ENCODE measurements around the gene SNAP47.
A peak's percentile ranks its signal among the peaks of the same experiment; 100 is the strongest.

The SNAP47 gene

DNA sequence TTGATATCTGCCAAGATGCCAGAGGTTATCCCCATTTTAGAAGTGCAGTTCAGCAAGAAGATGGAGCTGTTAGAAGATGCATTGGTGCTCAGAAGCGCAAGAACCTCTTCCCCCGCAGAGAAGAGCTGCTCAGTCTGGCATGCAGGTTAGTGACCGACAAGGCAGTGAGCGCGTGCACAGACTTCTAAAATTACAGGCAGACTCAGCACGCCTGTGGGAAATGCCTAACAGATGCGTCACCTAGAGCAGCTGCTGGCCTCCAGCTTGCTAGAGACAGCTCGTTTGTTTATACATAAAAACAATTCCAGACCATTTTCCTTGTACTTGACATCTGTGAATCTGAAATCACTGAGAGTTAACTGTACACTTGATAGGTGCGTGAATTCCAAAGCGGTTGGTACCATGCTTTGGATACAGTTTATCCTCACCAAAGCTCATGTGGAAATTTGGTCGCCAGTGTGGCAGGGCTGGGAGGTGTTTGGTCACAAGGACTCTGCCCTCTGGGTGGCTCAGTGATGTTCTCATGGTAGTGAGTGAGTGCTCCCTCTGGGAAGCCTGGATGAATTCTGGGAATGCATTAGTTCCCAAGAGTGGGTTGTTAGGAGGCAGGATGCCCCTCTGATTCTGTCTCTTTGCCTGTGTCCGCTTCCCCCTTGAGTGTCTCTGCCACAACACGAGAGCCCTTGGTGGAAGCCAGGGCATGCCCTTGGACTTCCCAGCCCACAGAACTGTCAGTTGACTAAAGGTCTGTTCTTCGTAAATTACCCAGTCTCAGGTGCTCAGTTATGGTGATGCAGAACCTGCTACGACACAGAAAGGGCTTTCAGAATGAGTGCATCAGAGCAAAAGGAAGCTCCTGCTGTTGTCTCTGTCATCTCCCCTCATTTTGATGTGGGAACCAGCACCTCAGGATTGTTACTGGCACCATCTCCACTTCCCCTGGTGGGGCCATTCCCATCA, 24.4 kb downstream of the SNAP47 start:
- Histone ChIP-seq H4K91ac (ENCODE audit: low read depth, low read length) (no peak overlapping the region), H2AK5ac (ENCODE audit: low read length) (no peak overlapping the region)
- WGBS (ENCODE audit: extremely low coverage, insufficient coverage, insufficient read length), result no CpG with 5 or more reads among the region's 15 CpGs

DNA sequence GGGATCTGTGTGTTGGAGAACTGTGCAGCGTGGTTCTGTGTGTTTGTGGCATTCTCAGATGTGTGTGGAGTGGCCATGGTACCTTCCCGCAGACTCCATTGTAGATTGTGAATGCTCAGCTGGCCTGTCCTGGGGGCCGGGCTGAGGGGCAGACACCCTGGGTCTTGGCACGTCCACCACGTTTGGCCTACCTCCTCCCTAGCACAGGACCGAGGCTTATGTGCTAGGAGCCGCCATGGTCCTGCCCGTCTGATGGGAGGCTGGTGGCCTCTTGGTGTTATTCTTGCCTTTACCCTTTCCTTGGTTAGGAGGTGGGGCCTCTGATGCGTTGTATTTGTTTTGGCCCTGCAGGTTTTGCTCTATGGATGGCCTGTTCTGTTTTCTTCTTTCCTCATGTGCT, 25.1 kb downstream of the SNAP47 start:
- H3K18ac ChIP-seq (ENCODE audit: low read length), result no peak overlapping the region
- H2BK5ac ChIP-seq (ENCODE audit: low read depth, low read length, poor library complexity), result no peak overlapping the region
- H3K4me3 ChIP-seq (ENCODE audit: low read depth, low read length), result no peak overlapping the region
- peaks cover 20 to 30% of the 10 kb centered on the region in 2 experiments for H3K36me3 ChIP-seq (ENCODE audit: control insufficient read depth in 1 of 2, insufficient read depth in 2 of 2, low read length in 2 of 2)
- H3K23ac ChIP-seq (ENCODE audit: low read length), result no peak overlapping the region
- peaks cover 32 to 46% of the 10 kb centered on the region in 2 experiments for H3K4me1 ChIP-seq (ENCODE audit: control insufficient read depth in 1 of 2, insufficient read depth in 2 of 2, low read length in 2 of 2)
- no peaks in the 10 kb centered on the region for H3K27me3 ChIP-seq (ENCODE audit: insufficient read depth, low read length)
- peak overlapping the region; percentile 10 for H3K4ac ChIP-seq (ENCODE audit: low read depth, low read length)
- DNase-seq, result no peak
- no peak overlapping the region for H2BK12ac ChIP-seq (ENCODE audit: low read length)
- H2BK120ac ChIP-seq (ENCODE audit: insufficient read depth, low read length, poor library complexity), result no peak overlapping the region
- H3K9ac ChIP-seq (ENCODE audit: low read length), result no peak overlapping the region
- no peak overlapping the region for H2AK5ac ChIP-seq (ENCODE audit: low read length)
- no peak overlapping the region for H3K27ac ChIP-seq (ENCODE audit: low read depth, low read length)
- peaks cover 2% of the 10 kb centered on the region for H3K9me3 ChIP-seq (ENCODE audit: insufficient read depth, low read depth, low read length)
- no peak overlapping the region for H4K8ac ChIP-seq (ENCODE audit: low read depth, low read length)
- no CpG with 5 or more reads among the region's 9 CpGs for WGBS (ENCODE audit: extremely low coverage, insufficient coverage, insufficient read length)
- peak overlapping the region; percentile 16 for H4K91ac ChIP-seq (ENCODE audit: low read depth, low read length)
- peaks cover 2% of the 10 kb centered on the region for H3K79me2 ChIP-seq (ENCODE audit: control insufficient read depth, insufficient read depth, low read length, poor library complexity)
- H3K79me1 ChIP-seq (ENCODE audit: low read length), result peaks cover 14% of the 10 kb centered on the region
- no peak overlapping the region for H2AFZ ChIP-seq (ENCODE audit: insufficient read depth, low read length, poor library complexity)
- no peak overlapping the region for H3K4me2 ChIP-seq (ENCODE audit: low read length)
- H4K12ac ChIP-seq (ENCODE audit: low read depth, low read length), result no peak overlapping the region
- no peak overlapping the region for H3K14ac ChIP-seq (ENCODE audit: low read length)

More for the DNA sequence above, 24.4 kb downstream of the SNAP47 start:
- Histone ChIP-seq H3K4me1 (ENCODE audit: control insufficient read depth in 1 of 2, insufficient read depth in 2 of 2, low read length in 2 of 2) (peaks cover 32 to 38% of the 10 kb centered on the region in 2 experiments), H3K18ac (ENCODE audit: low read length) (no peak overlapping the region), H3K4me2 (ENCODE audit: low read length) (peak overlapping the region; percentile 33), H3K23ac (ENCODE audit: low read length) (no peak overlapping the region), H3K27me3 (ENCODE audit: insufficient read depth, low read length) (no peaks in the 10 kb centered on the region), H2BK12ac (ENCODE audit: low read length) (peak overlapping the region; percentile 48), H2AFZ (ENCODE audit: insufficient read depth, low read length, poor library complexity) (no peak overlapping the region), H3K79me2 (ENCODE audit: control insufficient read depth, insufficient read depth, low read length, poor library complexity) (peaks cover 2% of the 10 kb centered on the region), H4K8ac (ENCODE audit: low read depth, low read length) (peak overlapping the region; percentile 1), H3K9me3 (ENCODE audit: insufficient read depth, low read depth, low read length) (peaks cover 2% of the 10 kb centered on the region), H3K14ac (ENCODE audit: low read length) (no peak overlapping the region), H3K9ac (ENCODE audit: low read length) (no peak overlapping the region), H3K36me3 (ENCODE audit: control insufficient read depth in 1 of 2, insufficient read depth in 2 of 2, low read length in 2 of 2) (peaks cover 20 to 24% of the 10 kb centered on the region in 2 experiments), H2BK5ac (ENCODE audit: low read depth, low read length, poor library complexity) (peak overlapping the region; percentile 21), H3K4me3 (ENCODE audit: low read depth, low read length) (no peak overlapping the region), H2BK120ac (ENCODE audit: insufficient read depth, low read length, poor library complexity) (peak overlapping the region; percentile 17), H3K4ac (ENCODE audit: low read depth, low read length) (no peak overlapping the region), H4K12ac (ENCODE audit: low read depth, low read length) (no peak overlapping the region), H3K27ac (ENCODE audit: low read depth, low read length) (peak overlapping the region; percentile 70), H3K79me1 (ENCODE audit: low read length) (peaks cover 14% of the 10 kb centered on the region)
- peak; percentile 96 to 97 for DNase-seq

DNA sequence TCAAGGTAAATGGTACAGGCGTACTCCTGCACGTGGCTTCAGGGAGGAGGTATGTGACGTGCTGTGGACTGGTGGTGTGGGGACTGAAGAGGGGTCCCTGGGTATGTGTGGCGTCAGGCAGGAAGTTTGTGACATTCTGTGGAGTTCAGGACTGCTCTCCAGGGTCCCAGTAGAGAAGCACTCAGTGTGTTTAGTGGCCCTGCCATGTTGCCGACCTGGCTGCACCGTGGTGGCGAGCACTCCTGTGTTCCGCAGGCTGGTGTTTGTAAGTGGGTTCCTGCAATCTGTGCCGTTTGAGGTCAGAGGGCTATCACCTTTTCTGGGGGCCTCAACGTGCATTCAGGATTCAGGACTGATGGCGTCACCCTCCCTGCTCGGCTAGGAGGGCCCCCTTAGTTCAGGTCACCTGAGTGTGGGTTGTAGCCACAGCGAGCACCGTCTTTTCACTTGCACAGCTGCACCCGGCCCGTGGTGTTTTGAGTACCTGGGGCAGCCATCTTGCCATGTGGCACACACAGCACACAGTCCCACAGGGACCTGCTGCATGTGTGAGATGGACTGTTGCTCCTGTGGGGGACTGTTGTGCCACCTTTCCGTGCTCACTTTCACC, 26.5 kb downstream of the SNAP47 start:
- H2AFZ ChIP-seq (ENCODE audit: insufficient read depth, low read length, poor library complexity), result no peak overlapping the region
- no peak overlapping the region for H3K14ac ChIP-seq (ENCODE audit: low read length)
- H3K4me1 ChIP-seq (ENCODE audit: control insufficient read depth in 1 of 2, insufficient read depth in 2 of 2, low read length in 2 of 2), result peaks cover 39 to 58% of the 10 kb centered on the region in 2 experiments
- no peak overlapping the region for H3K9ac ChIP-seq (ENCODE audit: low read length)
- H3K4me2 ChIP-seq (ENCODE audit: low read length), result no peak overlapping the region
- H4K12ac ChIP-seq (ENCODE audit: low read depth, low read length), result no peak overlapping the region
- H3K36me3 ChIP-seq (ENCODE audit: control insufficient read depth in 1 of 2, insufficient read depth in 2 of 2, low read length in 2 of 2), result peaks cover 23 to 33% of the 10 kb centered on the region in 2 experiments
- DNase-seq, result no peak
- H3K4me3 ChIP-seq (ENCODE audit: low read depth, low read length), result no peak overlapping the region
- peak overlapping the region; percentile 7 for H4K91ac ChIP-seq (ENCODE audit: low read depth, low read length)
- no peak overlapping the region for H3K27ac ChIP-seq (ENCODE audit: low read depth, low read length)
- no CpG with 5 or more reads among the region's 17 CpGs for WGBS (ENCODE audit: extremely low coverage, insufficient coverage, insufficient read length)
- H3K79me2 ChIP-seq (ENCODE audit: control insufficient read depth, insufficient read depth, low read length, poor library complexity), result peaks cover 2% of the 10 kb centered on the region
- H4K8ac ChIP-seq (ENCODE audit: low read depth, low read length), result no peak overlapping the region
- H3K9me3 ChIP-seq (ENCODE audit: insufficient read depth, low read depth, low read length), result no peaks in the 10 kb centered on the region
- H3K79me1 ChIP-seq (ENCODE audit: low read length), result peaks cover 14% of the 10 kb centered on the region
- peak overlapping the region; percentile 2 for H2BK12ac ChIP-seq (ENCODE audit: low read length)
- peak overlapping the region; percentile 10 for H2AK5ac ChIP-seq (ENCODE audit: low read length)
- H2BK5ac ChIP-seq (ENCODE audit: low read depth, low read length, poor library complexity), result no peak overlapping the region
- no peak overlapping the region for H3K18ac ChIP-seq (ENCODE audit: low read length)
- no peak overlapping the region for H3K23ac ChIP-seq (ENCODE audit: low read length)
- H3K4ac ChIP-seq (ENCODE audit: low read depth, low read length), result no peak overlapping the region
- H3K27me3 ChIP-seq (ENCODE audit: insufficient read depth, low read length), result no peaks in the 10 kb centered on the region
- H2BK120ac ChIP-seq (ENCODE audit: insufficient read depth, low read length, poor library complexity), result no peak overlapping the region

DNA sequence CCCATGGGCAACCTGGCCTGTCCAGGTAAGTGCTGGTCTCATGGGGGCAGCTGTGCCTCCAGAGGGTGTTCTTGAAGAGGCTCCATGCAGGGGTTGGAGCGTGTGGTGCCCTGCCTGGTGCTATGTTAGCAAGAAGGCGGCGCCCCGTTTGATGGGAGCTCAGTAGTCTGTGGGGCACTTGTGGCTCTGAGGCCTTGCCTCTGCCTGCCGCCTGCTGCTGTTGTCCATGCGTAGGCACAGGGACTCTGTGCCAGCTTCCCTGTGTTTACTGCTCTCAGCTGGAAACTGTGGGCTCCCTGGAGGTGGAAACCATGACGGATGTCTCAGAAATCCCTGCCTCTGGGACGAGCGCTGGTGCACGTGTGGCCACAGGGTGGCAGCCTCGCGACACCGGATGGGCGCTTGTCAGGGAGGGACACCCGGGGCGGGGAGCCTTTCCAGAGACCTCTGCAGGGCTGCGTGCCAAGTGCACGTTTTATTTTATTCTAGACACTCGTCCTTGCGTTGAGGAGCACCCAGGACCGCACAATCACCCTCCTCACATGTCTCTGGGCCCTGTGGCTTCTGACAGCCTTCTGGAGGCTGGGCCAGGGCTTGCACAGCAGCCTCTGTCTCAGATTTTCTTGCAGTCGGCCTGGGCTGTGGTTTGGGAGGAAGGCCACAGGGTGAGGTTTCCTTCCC, 27.1 kb downstream of the SNAP47 start:
- peaks cover 39 to 58% of the 10 kb centered on the region in 2 experiments for H3K4me1 ChIP-seq (ENCODE audit: control insufficient read depth in 1 of 2, insufficient read depth in 2 of 2, low read length in 2 of 2)
- no peak overlapping the region for H3K4me2 ChIP-seq (ENCODE audit: low read length)
- no peak overlapping the region for H3K27ac ChIP-seq (ENCODE audit: low read depth, low read length)
- no peak overlapping the region for H4K8ac ChIP-seq (ENCODE audit: low read depth, low read length)
- peaks cover 2% of the 10 kb centered on the region for H3K79me2 ChIP-seq (ENCODE audit: control insufficient read depth, insufficient read depth, low read length, poor library complexity)
- peaks cover 28 to 40% of the 10 kb centered on the region in 2 experiments for H3K36me3 ChIP-seq (ENCODE audit: control insufficient read depth in 1 of 2, insufficient read depth in 2 of 2, low read length in 2 of 2)
- H3K9ac ChIP-seq (ENCODE audit: low read length), result no peak overlapping the region
- peak overlapping the region; percentile 10 for H2AK5ac ChIP-seq (ENCODE audit: low read length)
- peak; percentile 80 to 88 for DNase-seq
- no peak overlapping the region for H3K23ac ChIP-seq (ENCODE audit: low read length)
- H4K12ac ChIP-seq (ENCODE audit: low read depth, low read length), result no peak overlapping the region
- H3K27me3 ChIP-seq (ENCODE audit: insufficient read depth, low read length), result no peaks in the 10 kb centered on the region
- no peak overlapping the region for H4K91ac ChIP-seq (ENCODE audit: low read depth, low read length)
- H2BK120ac ChIP-seq (ENCODE audit: insufficient read depth, low read length, poor library complexity), result no peak overlapping the region
- no peak overlapping the region for H3K14ac ChIP-seq (ENCODE audit: low read length)
- H3K4me3 ChIP-seq (ENCODE audit: low read depth, low read length), result no peak overlapping the region
- H3K18ac ChIP-seq (ENCODE audit: low read length), result no peak overlapping the region
- H3K79me1 ChIP-seq (ENCODE audit: low read length), result peaks cover 14% of the 10 kb centered on the region
- no peak overlapping the region for H2BK5ac ChIP-seq (ENCODE audit: low read depth, low read length, poor library complexity)
- WGBS (ENCODE audit: extremely low coverage, insufficient coverage, insufficient read length), result no CpG with 5 or more reads among the region's 22 CpGs
- H3K4ac ChIP-seq (ENCODE audit: low read depth, low read length), result no peak overlapping the region
- peaks cover under 1% of the 10 kb centered on the region for H3K9me3 ChIP-seq (ENCODE audit: insufficient read depth, low read depth, low read length)
- H2AFZ ChIP-seq (ENCODE audit: insufficient read depth, low read length, poor library complexity), result no peak overlapping the region
- H2BK12ac ChIP-seq (ENCODE audit: low read length), result peak overlapping the region; percentile 2
